Activated CD8-positive, alpha-beta memory T cell treated with anti-CD3 and anti-CD28 coated beads, Interleukin-2, amount 10 ng/mL, durations not matched to agents 7 days and 5 days (primary cell): ENCODE results near the gene SGPL1. TPM values are rescaled to one million over a fixed set of nuclear protein-coding genes. Genes with fewer than 3 reads are reported as not detected.

Source experiments
- ATAC-seq: fragments of 150-1000 bp; cut with Tn5 transposase; one replicate; pipeline ENCODE4 v1.10.0; 2021; ENCODE audit warnings: moderate library complexity
- CTCF ChIA-PET: fragments of 350-600 bp; sonication (Branson Sonifier 250); formaldehyde crosslinking; loops from one replicate; lab custom pipeline; 2021; ENCODE audit warnings: antibody characterized with exemption; lab: Charles Lee
- DNase-seq: peaks from one replicate; pipeline ENCODE4 v3.0.0-alpha.2; 2020
- H3K27ac Mint-ChIP-seq: one replicate; pipeline ENCODE4 v1.8.0; 2021; ENCODE audit warnings: mild to moderate bottlenecking, mixed read lengths
- H3K27me3 Mint-ChIP-seq: one replicate; pipeline ENCODE4 v1.8.0; 2021; ENCODE audit warnings: mixed read lengths
- H3K36me3 Mint-ChIP-seq: one replicate; pipeline ENCODE4 v1.8.0; 2021; ENCODE audit warnings: mild to moderate bottlenecking, mixed read lengths
- H3K4me1 Mint-ChIP-seq: one replicate; pipeline ENCODE4 v1.8.0; 2021; ENCODE audit warnings: mixed read lengths
- H3K4me3 Mint-ChIP-seq: one replicate; pipeline ENCODE4 v1.8.0; 2021; ENCODE audit warnings: mild to moderate bottlenecking, moderate library complexity, mixed read lengths
- H3K9me3 Mint-ChIP-seq: one replicate; pipeline ENCODE4 v1.8.0; 2022; ENCODE audit warnings: low read depth, mixed read lengths
- total RNA-seq, 2 experiments: library from RNA; stranded (reverse); gene quantifications; one replicate each; pipeline ENCODE4 v1.2.3, GENCODE V29; 2021

The SGPL1 gene
- total RNA-seq, 2 experiments from 2014 or later: 22.5 to 29.3 TPM

DNA sequence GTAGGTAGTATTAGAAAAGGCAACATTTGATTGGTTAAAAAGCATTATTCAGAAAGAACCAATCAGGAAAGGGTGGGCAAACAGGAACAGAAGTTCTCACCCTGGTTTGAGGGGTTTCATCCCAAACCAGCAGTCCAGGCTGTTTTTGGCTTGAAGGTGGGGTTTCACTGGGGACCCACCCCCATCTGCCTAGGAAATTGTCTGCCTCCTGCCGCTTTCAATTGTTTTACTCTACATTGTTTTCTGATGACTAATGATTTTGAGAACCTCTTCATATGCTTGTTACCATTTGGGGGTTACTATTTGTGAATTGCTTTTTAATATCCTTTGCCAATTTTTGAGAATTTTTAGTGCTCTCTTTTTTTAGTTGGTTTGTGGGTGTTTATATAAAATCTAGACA lies 75.9 kb downstream of the SGPL1 start:
- Mint-ChIP-seq H3K4me3 (no peak overlapping the region), H3K27me3 (no peaks in the 10 kb centered on the region), H3K4me1 (peaks cover 23% of the 10 kb centered on the region), H3K9me3 (no peaks in the 10 kb centered on the region), H3K36me3 (no peaks in the 10 kb centered on the region), H3K27ac (no peak overlapping the region)
- ATAC-seq (no peak), DNase-seq (no peak)
- CTCF ChIA-PET: interaction anchor here (1.3 kb wide), 1 partner anchor 75 kb away, joined by 3 read pairs; no protein-coding TSS in a partner anchor

DNA sequence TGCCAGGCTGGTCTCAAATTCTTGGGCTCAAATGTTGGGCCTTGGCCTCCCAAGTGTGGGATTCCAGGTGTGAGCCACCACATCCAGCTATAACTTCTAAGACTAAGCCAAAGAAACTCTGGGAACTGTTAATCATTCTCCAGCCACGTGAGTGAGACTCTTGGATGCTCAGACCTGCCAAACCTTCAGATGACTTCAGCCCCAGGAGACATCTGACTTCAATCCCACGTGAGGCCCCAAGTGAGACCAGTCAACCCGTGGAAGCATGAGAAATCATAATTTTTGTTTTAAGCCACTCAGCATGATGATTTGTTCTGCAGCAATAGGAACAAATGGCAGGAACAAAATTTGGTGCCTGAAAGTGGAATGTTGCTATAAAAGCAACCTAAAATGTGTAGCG lies 76.9 kb downstream of the SGPL1 start:
- Mint-ChIP-seq H3K4me1 (peaks cover 17% of the 10 kb centered on the region), H3K27ac (no peak overlapping the region), H3K9me3 (no peaks in the 10 kb centered on the region), H3K36me3 (no peaks in the 10 kb centered on the region), H3K27me3 (no peaks in the 10 kb centered on the region), H3K4me3 (no peak overlapping the region)
- CTCF ChIA-PET: interaction anchor here (1.1 to 1.8 kb wide), 2 partner anchors 10 to 12 kb away, joined by 3 to 7 read pairs; no protein-coding TSS in a partner anchor
- DNase-seq (no peak), ATAC-seq (no peak)

DNA sequence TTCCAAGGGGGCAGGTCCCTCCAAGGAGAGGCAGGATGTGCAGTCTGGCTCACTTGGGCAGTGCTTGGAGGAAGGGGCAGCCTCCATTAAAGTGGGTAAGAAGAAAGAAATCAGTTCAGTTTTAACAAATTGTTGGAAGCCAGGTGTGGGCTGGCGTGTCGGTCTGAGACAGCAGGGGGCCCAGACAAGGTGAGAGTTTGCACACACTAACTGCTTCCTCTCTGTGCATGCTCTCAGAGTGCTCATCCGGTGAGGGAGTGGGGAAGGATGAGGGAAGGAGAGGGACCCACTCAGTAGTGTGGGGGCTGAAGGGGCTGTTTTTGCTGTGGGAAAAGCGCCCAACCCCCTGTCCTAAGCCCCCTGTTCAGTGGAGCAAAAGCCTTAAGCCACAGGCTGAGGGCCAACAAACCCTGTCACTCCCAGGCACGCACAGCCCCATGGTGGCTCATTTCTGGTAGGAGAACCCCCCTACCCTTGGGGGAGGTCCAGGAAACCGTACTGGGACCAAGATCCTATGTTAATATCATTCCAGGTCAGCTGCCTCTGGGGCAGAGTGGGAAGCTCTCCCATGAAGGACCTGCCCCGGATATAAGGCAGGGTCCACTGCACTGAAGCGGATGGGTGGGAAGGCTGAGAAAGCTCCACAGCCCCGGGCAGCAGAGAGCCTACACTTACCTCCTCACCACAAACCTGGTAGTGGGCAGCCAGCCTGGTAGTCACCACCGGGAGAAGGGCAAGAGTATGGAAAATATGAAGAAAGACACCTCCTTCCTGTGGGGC lies 77.7 kb downstream of the SGPL1 start:
- peaks cover 16% of the 10 kb centered on the region for H3K4me1 Mint-ChIP-seq
- H3K27me3 Mint-ChIP-seq: no peaks in the 10 kb centered on the region
- ATAC-seq: no peak
- no peak overlapping the region for H3K4me3 Mint-ChIP-seq
- DNase-seq: no peak
- H3K36me3 Mint-ChIP-seq: no peaks in the 10 kb centered on the region
- H3K9me3 Mint-ChIP-seq: no peaks in the 10 kb centered on the region
- CTCF ChIA-PET: interaction anchor here (1.1 to 1.8 kb wide), 2 partner anchors 10 to 13 kb away, joined by 3 to 7 read pairs; no protein-coding TSS in a partner anchor
- no peak overlapping the region for H3K27ac Mint-ChIP-seq

DNA sequence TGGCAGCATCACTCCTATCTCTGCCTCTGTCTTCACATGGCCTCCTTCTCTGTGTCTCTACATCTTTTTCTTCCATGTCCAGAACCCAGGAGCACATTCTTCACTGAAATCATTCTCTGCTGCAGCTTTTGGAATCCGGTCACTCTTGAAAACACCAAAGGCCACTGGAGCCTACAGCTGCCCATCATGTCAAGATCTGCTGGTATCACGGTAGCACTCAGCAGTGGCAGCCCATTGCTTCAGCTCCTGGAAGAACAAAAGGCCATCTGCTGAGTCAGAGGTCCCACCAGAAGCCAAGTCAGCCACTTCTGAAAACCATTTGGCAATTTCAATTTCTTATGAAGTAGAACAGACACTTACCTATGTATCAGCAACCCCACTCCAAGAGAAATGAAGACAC lies 78.7 kb downstream of the SGPL1 start:
- Mint-ChIP-seq H3K27me3 (no peaks in the 10 kb centered on the region), H3K27ac (no peak overlapping the region), H3K4me3 (no peak overlapping the region), H3K36me3 (no peaks in the 10 kb centered on the region), H3K4me1 (peaks cover 12% of the 10 kb centered on the region), H3K9me3 (no peaks in the 10 kb centered on the region)
- DNase-seq (no peak), ATAC-seq (no peak)
- CTCF ChIA-PET: interaction anchor here (1.8 kb wide), 1 partner anchor 9 kb away, joined by 7 read pairs; no protein-coding TSS in a partner anchor

DNA sequence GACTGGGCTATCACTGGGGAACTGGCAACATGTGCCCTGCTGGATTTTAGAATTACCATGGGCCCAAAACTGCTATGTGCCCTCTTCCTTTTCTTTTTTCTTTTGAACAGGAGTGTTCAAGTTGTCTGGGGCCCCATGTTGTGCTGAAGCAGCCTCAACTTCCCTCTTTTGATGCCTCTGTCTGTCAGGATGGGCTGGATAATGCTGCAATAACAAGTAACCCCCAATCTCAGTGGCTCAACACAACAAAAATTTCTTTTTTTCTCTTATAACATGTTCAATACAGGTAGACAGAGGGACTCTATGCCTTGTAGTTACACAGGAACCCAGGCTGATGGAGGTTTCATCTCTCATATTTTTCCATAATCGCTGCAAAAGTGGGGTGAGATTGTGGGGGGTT lies 80.8 kb downstream of the SGPL1 start:
- H3K36me3 Mint-ChIP-seq: no peaks in the 10 kb centered on the region
- no peak for DNase-seq
- no peaks in the 10 kb centered on the region for H3K9me3 Mint-ChIP-seq
- H3K4me1 Mint-ChIP-seq: peaks cover 4% of the 10 kb centered on the region
- CTCF ChIA-PET: no interaction called here
- no peak for ATAC-seq
- no peak overlapping the region for H3K4me3 Mint-ChIP-seq
- no peak overlapping the region for H3K27ac Mint-ChIP-seq
- peaks cover 3% of the 10 kb centered on the region for H3K27me3 Mint-ChIP-seq

DNA sequence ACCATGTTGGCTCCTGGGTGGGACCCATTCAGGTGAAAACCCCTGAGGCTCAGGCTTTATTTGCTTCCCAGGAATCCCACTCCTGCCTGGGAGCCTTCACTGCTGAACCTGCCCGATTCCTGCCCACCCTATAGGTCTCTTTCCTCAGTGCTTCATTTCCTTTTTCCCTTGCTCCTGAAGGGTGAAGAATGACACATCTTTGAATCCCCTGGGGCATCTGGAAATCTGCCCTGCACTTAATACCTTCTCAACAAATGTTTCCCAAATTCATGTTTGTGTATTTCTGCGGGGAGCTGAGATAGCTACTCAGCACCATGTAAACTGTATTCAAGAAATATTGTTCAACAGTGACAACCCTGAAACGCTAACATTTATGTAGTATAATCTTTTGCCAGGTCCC lies 82.9 kb downstream of the SGPL1 start:
- H3K9me3 Mint-ChIP-seq: no peaks in the 10 kb centered on the region

DNA sequence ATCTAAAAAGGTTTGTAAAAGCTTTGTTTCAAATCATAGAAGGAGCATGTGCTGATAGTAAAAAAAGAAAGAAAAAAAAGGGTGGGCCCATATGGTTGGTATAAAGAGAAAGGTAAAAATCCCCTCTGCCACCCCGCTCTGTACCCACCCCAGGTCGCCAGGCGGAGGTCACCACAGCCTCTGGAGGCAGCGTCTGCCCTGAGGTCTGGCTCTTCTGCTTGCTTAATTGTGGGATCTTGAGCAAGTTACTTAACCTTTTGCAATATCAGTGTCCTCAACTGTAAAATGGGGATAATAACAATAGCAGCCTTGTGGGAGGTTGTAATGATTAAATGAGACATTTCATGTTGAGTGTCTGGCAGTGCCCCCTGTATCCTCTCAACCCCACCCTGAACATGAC lies 83.3 kb downstream of the SGPL1 start:
- ATAC-seq: no peak
- CTCF ChIA-PET: interaction anchor here (0.6 kb wide), 1 partner anchor 24 kb away, joined by 3 read pairs; no protein-coding TSS in a partner anchor
- H3K27me3 Mint-ChIP-seq: peaks cover 3% of the 10 kb centered on the region
- H3K36me3 Mint-ChIP-seq: no peaks in the 10 kb centered on the region
- no peak for DNase-seq
- no peaks in the 10 kb centered on the region for H3K4me1 Mint-ChIP-seq
- H3K27ac Mint-ChIP-seq: no peak overlapping the region
- no peaks in the 10 kb centered on the region for H3K9me3 Mint-ChIP-seq
- no peak overlapping the region for H3K4me3 Mint-ChIP-seq

More for the DNA sequence above, 82.9 kb downstream of the SGPL1 start:
- Mint-ChIP-seq H3K36me3 (no peaks in the 10 kb centered on the region), H3K4me3 (no peak overlapping the region), H3K27me3 (peaks cover 3% of the 10 kb centered on the region), H3K4me1 (no peaks in the 10 kb centered on the region), H3K27ac (no peak overlapping the region)
- CTCF ChIA-PET: no interaction called here
- ATAC-seq (no peak), DNase-seq (no peak)

DNA sequence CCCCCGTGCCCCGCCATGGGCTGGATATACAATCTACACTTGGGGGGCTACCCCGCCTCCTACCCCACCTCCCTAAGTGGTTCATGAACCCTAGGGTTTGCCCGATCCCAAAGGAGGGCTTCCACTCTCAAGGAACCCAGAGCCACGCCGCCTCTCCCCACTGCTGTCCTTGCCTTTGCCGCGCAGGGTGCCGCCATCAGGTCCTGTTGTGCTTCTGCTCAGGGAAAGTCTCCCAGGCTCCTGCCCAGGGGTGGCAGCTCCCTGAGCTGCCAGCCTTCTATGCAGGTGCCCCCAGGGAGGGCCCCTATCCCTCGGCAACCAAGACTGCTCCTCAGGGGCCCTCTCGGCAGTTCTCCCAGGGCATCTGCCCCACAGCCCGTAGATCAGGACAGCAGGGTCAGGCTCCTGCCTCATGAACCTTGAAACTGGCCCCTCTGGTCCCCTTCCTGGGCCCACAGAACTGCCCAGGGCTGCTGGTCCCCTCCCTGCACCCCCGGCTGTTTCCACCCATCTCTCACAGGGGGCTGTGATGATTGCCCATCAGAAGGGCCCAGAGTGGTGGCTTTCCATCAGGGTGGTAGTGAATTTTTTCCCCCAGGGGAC lies 85.6 kb downstream of the SGPL1 start:
- no peak for DNase-seq

DNA sequence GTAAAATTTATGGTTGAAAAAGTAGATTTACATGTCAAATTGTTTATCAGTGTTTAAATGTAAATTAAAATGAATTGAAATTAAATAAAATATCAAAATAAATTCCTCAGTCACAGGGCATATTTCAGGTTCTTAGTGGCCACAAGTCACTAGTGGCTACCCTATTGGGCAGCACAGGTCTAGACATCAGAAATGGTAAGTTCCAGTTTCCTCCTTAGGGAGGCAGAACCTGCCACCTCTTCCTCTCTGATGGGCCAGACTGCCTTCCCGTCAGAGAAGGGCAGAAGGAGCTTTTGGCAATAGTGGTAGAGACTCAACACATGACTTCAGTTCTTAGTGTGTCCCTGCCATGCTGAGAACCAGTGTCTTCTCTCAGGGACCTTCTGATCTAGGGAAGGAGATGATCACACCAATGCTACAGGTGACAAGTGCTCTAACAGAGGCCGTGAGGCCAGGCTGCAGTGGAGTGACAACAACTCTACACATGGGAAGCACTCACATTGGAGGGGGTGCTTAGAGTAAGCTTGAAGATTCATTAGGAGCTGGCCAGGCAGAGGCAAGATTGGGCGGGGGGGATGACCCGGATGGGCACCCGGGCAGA lies 87.0 kb downstream of the SGPL1 start:
- DNase-seq (no peak), ATAC-seq (no peak)
- no peak overlapping the region for H3K27ac Mint-ChIP-seq
- no peak overlapping the region for H3K4me3 Mint-ChIP-seq
- no peaks in the 10 kb centered on the region for H3K4me1 Mint-ChIP-seq
- CTCF ChIA-PET: interaction anchor here (0.6 to 3.2 kb wide), 8 partner anchors 9 to 1031 kb away, joined by 3 to 13 read pairs (median 4); no protein-coding TSS in a partner anchor
- peaks cover 6% of the 10 kb centered on the region for H3K27me3 Mint-ChIP-seq
- H3K36me3 Mint-ChIP-seq: no peaks in the 10 kb centered on the region
- no peaks in the 10 kb centered on the region for H3K9me3 Mint-ChIP-seq

More for the DNA sequence above, 85.6 kb downstream of the SGPL1 start:
- Mint-ChIP-seq H3K9me3 (no peaks in the 10 kb centered on the region), H3K4me3 (no peak overlapping the region), H3K27ac (no peak overlapping the region), H3K4me1 (no peaks in the 10 kb centered on the region), H3K27me3 (peaks cover 6% of the 10 kb centered on the region), H3K36me3 (no peaks in the 10 kb centered on the region)
- CTCF ChIA-PET: interaction anchor here (3.2 kb wide), 1 partner anchor 23 kb away, joined by 13 read pairs; no protein-coding TSS in a partner anchor
- no peak for ATAC-seq

GRCh38 chr10:70903262-70903921 lies 87.6 kb downstream of the SGPL1 start:
- no peak overlapping the region for H3K4me3 Mint-ChIP-seq
- no peak for ATAC-seq

DNA sequence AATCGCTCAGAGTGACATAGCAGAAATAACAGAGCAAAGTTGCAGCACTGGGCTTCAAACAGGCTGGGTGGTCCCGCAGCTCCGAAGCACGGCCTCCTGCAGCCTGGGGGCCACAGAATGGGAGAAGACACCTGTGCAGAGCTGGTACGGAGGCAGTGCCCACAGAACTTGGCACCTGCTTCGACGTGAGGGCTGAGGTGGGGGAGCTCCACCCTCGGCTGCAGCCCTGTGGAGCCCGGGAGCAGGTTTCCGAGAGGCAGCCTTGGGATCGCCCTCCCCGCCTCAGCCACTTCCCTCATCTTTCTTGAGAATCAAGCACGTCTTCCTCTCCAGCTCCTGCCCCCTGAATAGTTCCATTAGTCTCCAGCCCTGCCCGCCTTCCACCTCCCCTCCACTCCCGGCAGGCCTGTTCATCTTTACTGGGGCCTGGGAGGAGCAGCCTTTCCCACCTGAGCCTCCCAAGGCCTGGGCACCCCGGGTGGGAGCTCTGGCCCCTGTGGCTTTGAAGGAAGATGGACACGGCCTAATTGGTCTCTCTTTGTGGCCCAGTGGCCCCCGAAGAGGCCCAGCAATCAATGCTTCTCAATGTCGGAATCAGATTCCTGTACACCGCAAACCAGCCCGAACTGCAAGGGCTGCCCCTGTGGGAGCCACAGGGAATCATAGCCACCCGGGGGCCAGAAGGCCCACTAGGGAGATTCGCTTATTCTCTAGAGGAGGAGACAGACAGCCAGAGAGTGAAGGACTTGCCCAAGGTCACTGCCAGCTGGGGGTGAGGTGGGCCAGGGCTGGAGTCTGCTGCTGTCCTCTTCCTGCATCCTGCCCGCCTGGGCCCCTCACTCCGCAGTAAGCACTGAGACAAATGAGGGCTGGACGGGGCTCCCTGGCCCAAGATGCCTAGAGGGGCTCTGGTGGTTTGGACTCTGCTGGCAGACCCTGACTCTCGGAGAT lies 89.6 kb downstream of the SGPL1 start:
- DNase-seq (no peak), ATAC-seq (no peak)
- Mint-ChIP-seq H3K4me3 (no peak overlapping the region), H3K27ac (no peak overlapping the region), H3K4me1 (no peaks in the 10 kb centered on the region), H3K36me3 (no peaks in the 10 kb centered on the region), H3K9me3 (no peaks in the 10 kb centered on the region), H3K27me3 (peaks cover 3% of the 10 kb centered on the region)
- CTCF ChIA-PET: interaction anchor here (1.2 to 1.4 kb wide), 2 partner anchors 15 to 27 kb away, joined by 3 read pairs; no protein-coding TSS in a partner anchor

More at GRCh38 chr10:70903262-70903921, 87.6 kb downstream of the SGPL1 start:
- Mint-ChIP-seq H3K4me1 (no peaks in the 10 kb centered on the region), H3K27ac (no peak overlapping the region), H3K36me3 (no peaks in the 10 kb centered on the region), H3K9me3 (no peaks in the 10 kb centered on the region), H3K27me3 (peaks cover 6% of the 10 kb centered on the region)
- CTCF ChIA-PET: interaction anchor here (0.6 to 3.2 kb wide), 7 partner anchors 10 to 1031 kb away, joined by 3 to 13 read pairs (median 5); no protein-coding TSS in a partner anchor
- peak; percentile 50 for DNase-seq
